ENCODE measurements around the gene TBX10. TPM values are rescaled to one million over a fixed set of nuclear protein-coding genes. Genes with fewer than 3 reads are reported as not detected.

Gene TBX10
- total RNA-seq, 1 experiment from 2014 or later = not detected

DNA sequence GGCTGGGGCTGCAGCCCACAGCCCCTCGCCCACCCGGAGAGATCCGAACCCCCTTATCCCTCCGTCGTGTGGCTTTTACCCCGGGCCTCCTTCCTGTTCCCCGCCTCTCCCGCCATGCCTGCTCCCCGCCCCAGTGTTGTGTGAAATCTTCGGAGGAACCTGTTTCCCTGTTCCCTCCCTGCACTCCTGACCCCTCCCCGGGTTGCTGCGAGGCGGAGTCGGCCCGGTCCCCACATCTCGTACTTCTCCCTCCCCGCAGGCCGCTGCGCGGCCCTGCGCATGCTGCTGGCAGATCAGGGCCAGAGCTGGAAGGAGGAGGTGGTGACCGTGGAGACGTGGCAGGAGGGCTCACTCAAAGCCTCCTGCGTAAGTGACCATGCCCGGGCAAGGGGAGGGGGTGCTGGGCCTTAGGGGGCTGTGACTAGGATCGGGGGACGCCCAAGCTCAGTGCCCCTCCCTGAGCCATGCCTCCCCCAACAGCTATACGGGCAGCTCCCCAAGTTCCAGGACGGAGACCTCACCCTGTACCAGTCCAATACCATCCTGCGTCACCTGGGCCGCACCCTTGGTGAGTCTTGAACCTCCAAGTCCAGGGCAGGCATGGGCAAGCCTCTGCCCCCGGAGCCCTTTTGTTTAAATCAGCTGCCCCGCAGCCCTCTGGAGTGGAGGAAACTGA is 55.2 kb downstream of the TBX10 start:
- H3T11ph ChIP-seq (ENCODE audit: low read length) = no peak overlapping the region
- no peak overlapping the region for H3K27ac ChIP-seq (ENCODE audit: insufficient read length, low read depth, low read length)
- no peak for DNase-seq
- peak overlapping the region; percentile 94 for H3K14ac ChIP-seq (ENCODE audit: insufficient read depth, low read length)
- H3K9me3 ChIP-seq (ENCODE audit: control insufficient read depth, low read depth, low read length) = no peaks in the 10 kb centered on the region
- H2BK12ac ChIP-seq (ENCODE audit: insufficient read length, low read depth, low read length) = no peak overlapping the region
- H3K4ac ChIP-seq (ENCODE audit: low read depth, low read length) = peak overlapping the region; percentile 55; the same call in 1 of the 2 replicates
- WGBS (ENCODE audit: extremely low coverage, insufficient read length, low lambda C conversion rate) = no CpG with 5 or more reads among the region's 33 CpGs
- H4K8ac ChIP-seq (replicated peaks; ENCODE audit: insufficient read length, low read depth, low read length) = no peak overlapping the region
- H3K56ac ChIP-seq (ENCODE audit: insufficient read length, low read depth, low read length) = no peak overlapping the region
- H3K79me1 ChIP-seq (ENCODE audit: insufficient read depth, low read depth, low read length, poor library complexity, severe bottlenecking) = no peaks in the 10 kb centered on the region
- no peak overlapping the region for H4K91ac ChIP-seq (ENCODE audit: insufficient read length, low read depth, low read length)
- H2AK5ac ChIP-seq (ENCODE audit: insufficient read length, low read length) = no peak overlapping the region
- peaks cover 50 to 57% of the 10 kb centered on the region in 2 experiments for H3K4me1 Mint-ChIP-seq
- H2AFZ ChIP-seq (ENCODE audit: low read length) = no peak overlapping the region
- no peak overlapping the region for H2BK120ac ChIP-seq (ENCODE audit: low read depth, low read length, poor library complexity, severe bottlenecking)
- peaks cover 5% of the 10 kb centered on the region; the same call in 1 of the 2 replicates for H3K79me2 ChIP-seq (ENCODE audit: insufficient read depth, low read length)
- peaks cover 29 to 43% (median 41%) of the 10 kb centered on the region in 3 experiments for H3K36me3 Mint-ChIP-seq (ENCODE audit: insufficient read depth in 1 of 3, low read depth in 3 of 3)
- H3K18ac ChIP-seq (ENCODE audit: insufficient read length, low read depth, low read length) = peak overlapping the region; percentile 36
- H3K9me3 Mint-ChIP-seq = peaks cover 0 to 5% of the 10 kb centered on the region in 2 experiments; a peak in 2 of 5 replicates
- H3K4me3 Mint-ChIP-seq = peak overlapping the region; percentile 84 to 90
- H2BK5ac ChIP-seq (ENCODE audit: insufficient read length, low read length) = no peak overlapping the region
- H2BK15ac ChIP-seq (ENCODE audit: low read depth, low read length) = no peak overlapping the region
- H3K23ac ChIP-seq (ENCODE audit: insufficient read length, low read depth, low read length) = no peak overlapping the region
- TF ChIP-seq, protein P1, sequence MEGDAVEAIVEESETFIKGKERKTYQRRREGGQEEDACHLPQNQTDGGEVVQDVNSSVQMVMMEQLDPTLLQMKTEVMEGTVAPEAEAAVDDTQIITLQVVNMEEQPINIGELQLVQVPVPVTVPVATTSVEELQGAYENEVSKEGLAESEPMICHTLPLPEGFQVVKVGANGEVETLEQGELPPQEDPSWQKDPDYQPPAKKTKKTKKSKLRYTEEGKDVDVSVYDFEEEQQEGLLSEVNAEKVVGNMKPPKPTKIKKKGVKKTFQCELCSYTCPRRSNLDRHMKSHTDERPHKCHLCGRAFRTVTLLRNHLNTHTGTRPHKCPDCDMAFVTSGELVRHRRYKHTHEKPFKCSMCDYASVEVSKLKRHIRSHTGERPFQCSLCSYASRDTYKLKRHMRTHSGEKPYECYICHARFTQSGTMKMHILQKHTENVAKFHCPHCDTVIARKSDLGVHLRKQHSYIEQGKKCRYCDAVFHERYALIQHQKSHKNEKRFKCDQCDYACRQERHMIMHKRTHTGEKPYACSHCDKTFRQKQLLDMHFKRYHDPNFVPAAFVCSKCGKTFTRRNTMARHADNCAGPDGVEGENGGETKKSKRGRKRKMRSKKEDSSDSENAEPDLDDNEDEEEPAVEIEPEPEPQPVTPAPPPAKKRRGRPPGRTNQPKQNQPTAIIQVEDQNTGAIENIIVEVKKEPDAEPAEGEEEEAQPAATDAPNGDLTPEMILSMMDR (conservative IDR thresholded peaks at IDR 0.05) = no peak
- no peak overlapping the region for H4K5ac ChIP-seq (ENCODE audit: insufficient read length, low read depth, low read length)
- no peak overlapping the region for H2BK20ac ChIP-seq (ENCODE audit: low read depth, low read length, poor library complexity, severe bottlenecking)
- H3K9ac ChIP-seq (ENCODE audit: extremely low read depth, insufficient read length, low read length) = peak overlapping the region; percentile 85
- peaks cover 8% of the 10 kb centered on the region for H3K27me3 Mint-ChIP-seq (ENCODE audit: low read depth)
- peak overlapping the region in 2 of 3 experiments; percentile 41 to 95; a peak in 5 of 7 replicates for H3K27ac Mint-ChIP-seq
- peaks cover 8% of the 10 kb centered on the region for H3K23me2 ChIP-seq (ENCODE audit: insufficient read length, low read depth, low read length, poor library complexity, severe bottlenecking)
- no peaks in the 10 kb centered on the region for H3K27me3 ChIP-seq (ENCODE audit: insufficient read depth, low read length)
- peaks cover 1% of the 10 kb centered on the region; the same call in 1 of the 2 replicates for H3K4me1 ChIP-seq (ENCODE audit: insufficient read depth, low read length)
- peak overlapping the region; percentile 11 for H3K4me2 ChIP-seq (ENCODE audit: insufficient read depth, insufficient read length, low read length)
- no peaks in the 10 kb centered on the region for H4K20me1 ChIP-seq (ENCODE audit: control insufficient read depth, insufficient read depth, insufficient read length)

Data from H9 (cell line).